CD4-positive, alpha-beta T cell treated with Interleukin-10 for 1 hour (primary cell): ENCODE measurements around the gene TFCP2.
"Not testable (repeated sequence)": the region's sequence is repeated elsewhere in the genome, so short reads cannot be mapped to it uniquely, and the experiment has no call there.

Source experiments
- DNase-seq: peaks from one replicate; pipeline ENCODE4 v3.0.0-alpha.2; 2020

The TFCP2 gene

GRCh38 chr12:51080136-51080535 is 92.8 kb downstream of the TFCP2 start:
- no peak for DNase-seq

GRCh38 chr12:51078866-51079265 is 94.1 kb downstream of the TFCP2 start:
- DNase-seq, result not testable (repeated sequence)

DNA sequence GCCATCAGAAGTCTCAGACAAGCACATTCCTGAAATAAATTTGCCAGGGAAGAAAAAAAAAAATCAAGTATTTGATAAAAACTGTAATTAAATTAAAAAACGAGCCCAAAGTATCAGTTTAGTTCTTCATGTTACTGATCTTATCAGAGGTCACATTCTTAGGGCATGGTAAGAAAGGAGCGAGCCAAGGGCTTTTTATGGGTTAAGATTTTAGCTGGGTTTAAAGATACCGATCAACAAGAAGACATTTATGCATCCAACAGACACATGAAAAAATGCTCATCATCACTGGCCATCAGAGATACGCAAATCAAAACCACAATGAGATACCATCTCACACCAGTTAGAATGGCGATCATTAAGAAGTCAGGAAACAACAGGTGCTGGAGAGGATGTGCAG is 94.6 kb downstream of the TFCP2 start:
- not testable (repeated sequence) for DNase-seq

DNA sequence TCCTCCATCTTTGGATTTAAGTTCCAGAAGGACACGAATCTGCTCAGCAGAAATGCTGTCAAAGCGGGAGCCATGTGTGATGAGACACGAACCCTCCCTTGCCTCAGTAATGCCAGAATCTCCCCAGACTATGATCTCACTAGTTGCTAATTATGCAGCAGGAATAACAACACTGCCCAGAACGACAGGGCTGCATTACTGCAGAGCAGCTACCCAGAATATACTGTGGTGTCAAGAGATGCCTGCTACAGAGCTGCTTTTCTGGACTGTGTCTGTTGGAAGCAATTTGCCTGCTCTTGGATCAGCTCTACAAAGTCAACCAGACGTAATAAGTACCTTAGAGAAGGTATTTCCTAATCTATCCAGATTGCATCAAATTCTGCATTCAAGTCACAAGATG is 95.0 kb downstream of the TFCP2 start:
- no peak for DNase-seq

DNA sequence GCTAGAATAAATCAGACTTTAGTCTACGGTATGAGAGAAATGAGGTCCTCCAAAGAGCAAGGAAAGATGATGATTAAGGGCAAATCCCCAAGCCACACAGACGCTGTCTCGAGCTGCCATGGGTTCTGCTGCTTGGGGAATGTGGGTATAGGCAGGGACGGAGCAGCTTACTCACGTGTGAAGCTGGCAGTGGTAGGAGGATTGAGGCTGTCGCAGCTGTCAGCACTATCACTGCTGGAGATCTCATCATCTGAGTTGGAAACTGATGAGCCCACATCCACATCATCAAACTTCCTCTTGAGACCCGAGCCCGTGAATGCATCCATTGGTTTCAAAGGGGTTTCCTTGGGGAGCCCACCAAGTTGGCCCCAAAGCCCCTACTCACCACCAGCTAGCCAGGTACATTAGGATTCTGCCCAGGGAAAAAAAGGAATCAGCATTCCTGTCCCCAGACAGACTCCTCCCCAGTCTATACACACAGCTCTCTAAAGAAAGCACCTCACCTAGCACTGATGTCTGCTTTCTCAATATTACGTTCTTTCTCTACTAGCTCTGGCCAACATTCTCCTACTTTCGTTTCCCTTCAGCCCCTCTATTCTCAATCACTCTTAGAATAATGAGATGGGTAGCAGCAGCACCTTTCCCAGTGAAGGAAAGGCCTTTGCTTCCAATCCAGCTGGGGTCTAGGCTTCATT is 96.6 kb downstream of the TFCP2 start:
- DNase-seq, result no peak

GRCh38 chr12:51075390-51075789 is 97.5 kb downstream of the TFCP2 start:
- no peak for DNase-seq

DNA sequence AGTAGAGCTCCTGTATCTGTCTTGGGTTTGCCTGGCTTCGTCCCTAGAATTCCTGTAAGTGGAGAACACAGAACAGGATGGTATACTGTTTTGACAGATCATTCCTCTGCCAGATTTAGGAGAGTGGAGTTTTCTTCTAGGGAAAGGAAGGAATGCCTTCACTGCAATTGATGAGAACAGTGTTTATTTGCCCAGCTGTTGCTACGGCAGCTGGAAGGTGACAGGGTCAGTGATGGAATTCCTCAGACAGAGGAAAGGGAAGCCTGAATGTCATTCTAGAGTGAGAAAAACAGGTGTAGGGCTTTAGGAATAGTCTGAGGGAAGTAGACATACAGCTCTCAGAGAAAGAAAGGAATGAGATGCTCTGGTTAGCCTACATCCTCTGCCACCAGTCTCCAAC is 101.3 kb downstream of the TFCP2 start:
- DNase-seq, result no peak

GRCh38 chr12:51070004-51070403 is 102.9 kb downstream of the TFCP2 start:
- no peak for DNase-seq

DNA sequence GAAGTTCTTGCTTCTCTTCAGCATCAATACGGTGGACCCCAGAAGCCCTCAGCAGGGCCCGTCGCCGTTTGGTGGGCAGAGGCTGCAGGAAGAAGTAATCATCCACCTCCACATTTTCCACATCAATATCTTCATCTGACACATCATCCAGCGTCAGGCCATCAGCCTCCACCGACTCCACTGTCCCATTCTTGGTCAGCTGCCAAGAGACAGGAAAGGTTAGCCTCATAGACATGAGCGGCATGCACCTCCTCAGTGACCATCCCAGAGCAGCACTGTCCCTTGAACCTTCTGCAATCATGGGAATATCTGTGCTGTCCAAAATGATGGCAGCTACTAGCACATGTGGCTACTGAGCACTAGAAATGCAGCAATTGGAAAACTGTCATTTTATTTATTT is 105.2 kb downstream of the TFCP2 start:
- DNase-seq, result no peak

GRCh38 chr12:51067229-51067628 is 105.7 kb downstream of the TFCP2 start:
- DNase-seq, result no peak

- DNase-seq, result no peak
Observed at GRCh38 chr12:51065530-51065929, 107.4 kb downstream of the TFCP2 start.

- DNase-seq, result no peak
Observed at GRCh38 chr12:51062631-51063397, 110.1 kb downstream of the TFCP2 start.

DNA sequence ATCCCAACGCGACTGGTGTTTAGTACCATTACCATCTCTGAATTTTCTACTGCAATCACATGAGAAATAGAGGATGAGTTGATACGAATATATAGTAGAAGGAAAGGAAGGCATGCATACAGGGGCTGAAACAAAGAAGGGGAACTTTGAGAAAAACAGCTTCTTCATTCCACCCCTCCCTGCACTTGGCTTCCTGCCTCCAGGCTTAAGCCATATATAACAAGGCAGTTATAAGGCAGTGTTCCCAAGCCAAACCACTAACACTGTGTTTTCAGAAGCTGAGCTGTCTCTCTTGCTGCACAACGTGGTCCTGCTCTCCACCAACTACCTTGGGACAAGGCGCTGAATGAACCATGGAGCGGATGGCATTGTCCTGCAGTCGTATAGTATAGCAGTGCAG is 113.8 kb downstream of the TFCP2 start:
- DNase-seq, result no peak

- DNase-seq, result no peak
Observed at GRCh38 chr12:51056242-51056641, 116.7 kb downstream of the TFCP2 start.

- no peak for DNase-seq
Observed at GRCh38 chr12:51055060-51055459, 117.9 kb downstream of the TFCP2 start.

DNA sequence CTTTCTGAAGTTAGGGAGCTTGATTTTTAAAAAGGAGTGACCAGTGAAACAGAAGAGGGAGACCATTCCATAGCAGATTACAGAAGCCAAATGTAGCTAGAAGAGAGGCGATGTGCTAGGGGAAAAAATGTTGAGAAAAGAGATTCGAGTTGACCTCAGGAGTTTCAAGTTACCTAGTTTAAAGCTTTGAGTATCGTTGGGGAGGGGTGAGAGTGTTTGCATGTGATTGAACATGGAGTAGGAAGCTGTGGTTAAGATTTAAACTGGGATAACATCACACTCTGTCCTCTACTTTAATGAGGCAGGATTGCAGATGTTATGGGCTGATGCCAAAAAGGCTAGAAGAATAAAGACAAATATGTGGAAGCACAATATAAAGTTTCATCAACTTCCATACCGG is 121.1 kb downstream of the TFCP2 start:
- no peak for DNase-seq

DNA sequence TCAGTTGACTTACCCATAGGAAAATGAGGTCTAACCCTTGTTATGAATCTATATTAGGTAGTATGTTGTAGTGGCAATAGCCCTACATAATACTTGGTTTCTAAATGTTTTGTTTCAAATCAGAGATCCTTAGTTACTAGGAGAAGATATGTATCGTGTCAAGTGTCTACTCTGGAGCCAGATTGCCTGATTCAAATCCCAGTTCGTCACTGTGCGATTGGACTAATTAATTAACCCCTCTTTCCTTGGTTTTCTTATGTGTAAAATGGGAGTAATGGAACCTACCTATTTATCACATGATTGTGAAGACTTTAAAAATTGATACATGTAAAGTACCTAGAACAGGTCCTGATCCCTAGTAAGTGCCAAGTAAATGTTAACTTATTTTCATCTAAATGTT is 123.4 kb downstream of the TFCP2 start:
- no peak for DNase-seq

DNA sequence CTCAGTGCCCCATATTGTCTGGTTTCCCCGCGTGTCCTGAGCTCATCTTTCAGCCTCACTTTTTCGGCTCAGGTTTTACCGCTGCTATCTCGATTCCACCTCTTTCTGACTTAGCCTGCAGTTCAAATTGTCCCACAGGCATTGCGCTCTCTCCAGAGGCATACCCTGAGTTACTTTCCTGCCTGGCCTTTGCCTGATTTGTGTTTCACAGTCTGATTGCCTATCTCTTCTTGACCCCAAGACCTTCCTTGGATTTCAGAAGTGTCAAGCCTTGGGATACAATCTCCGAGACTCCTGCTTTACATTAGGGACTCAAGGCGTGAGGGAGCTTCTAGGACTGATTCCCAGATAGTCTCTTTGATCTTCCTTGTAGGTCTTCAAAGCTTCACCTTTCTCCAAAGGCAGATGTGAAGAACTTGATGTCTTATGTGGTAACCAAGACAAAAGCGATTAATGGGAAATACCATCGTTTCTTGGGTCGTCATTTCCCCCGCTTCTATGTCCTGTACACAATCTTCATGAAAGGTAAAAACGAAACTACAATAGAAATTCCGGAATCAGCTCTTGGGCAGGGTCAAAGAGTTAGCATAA is 124.2 kb downstream of the TFCP2 start:
- peak; percentile 57 for DNase-seq

GRCh38 chr12:51047655-51048540 is 125.0 kb downstream of the TFCP2 start, which contains the start of gene LETMD1:
LETMD1 (plus strand) TSS chr12:51048327; CDS start chr12:51048357, 30 bp downstream.
- peak; percentile 95 for DNase-seq
